Stimulated activated CD4-positive, alpha-beta T cell treated with anti-CD3 and anti-CD28 coated beads, Interleukin-12 subunit alpha, Interleukin-12 subunit beta, amount 100 ng/mL, for 4 hours (primary cell): ENCODE measurements around the gene HEXIM1.

ENCODE experiments used
- DNase-seq: peaks from one replicate; pipeline ENCODE4 v3.0.0-alpha.2; 2020

The HEXIM1 gene, protein sequence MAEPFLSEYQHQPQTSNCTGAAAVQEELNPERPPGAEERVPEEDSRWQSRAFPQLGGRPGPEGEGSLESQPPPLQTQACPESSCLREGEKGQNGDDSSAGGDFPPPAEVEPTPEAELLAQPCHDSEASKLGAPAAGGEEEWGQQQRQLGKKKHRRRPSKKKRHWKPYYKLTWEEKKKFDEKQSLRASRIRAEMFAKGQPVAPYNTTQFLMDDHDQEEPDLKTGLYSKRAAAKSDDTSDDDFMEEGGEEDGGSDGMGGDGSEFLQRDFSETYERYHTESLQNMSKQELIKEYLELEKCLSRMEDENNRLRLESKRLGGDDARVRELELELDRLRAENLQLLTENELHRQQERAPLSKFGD

DNA sequence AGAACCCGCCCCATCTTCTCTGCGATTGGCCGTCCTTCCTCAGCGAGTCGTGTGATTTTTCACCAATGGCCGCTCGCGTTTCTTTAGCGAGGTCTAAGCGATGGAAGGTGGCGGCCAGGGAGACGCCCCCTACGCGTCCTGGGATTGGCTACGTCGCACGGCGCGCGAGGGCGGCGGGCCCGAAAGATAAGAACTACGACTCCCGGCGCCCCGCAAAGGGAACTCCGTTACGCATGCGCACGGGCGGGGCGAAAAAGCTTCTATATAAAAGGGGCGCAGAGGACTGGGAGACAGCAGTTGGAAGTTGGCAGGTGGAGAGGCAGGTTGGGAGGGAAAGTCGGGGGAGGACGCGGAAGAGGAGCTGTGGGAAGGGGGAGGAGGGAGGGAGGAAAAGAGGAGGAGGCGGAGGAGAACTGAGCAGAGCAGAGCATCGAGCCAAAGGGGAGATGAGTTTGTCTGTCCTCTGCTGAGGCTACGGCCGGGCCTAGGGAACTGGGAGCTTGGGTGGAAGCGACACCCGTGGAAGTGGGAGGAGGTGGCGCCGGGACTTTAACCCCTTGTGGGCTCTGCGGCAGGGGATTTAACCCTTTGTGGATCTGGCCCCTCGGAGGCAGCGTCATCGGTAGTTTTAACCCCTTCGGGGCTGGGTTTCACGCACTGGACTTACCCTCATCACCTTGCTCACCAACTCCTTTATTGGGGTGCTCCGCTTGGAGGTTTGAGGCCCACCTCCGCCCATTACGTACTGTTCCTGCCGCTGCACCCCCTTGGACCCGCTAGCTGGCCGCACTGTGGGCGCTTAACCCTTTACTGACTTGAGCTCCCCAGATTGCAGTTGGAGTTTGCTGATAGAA lies at the start of gene HEXIM1:
Gene HEXIM1 (plus strand): TSS at position 293 of the 854 bp plus-strand sequence. CDS start 716 bp downstream, outside the sequence.
- peak; percentile 97 for DNase-seq

DNA sequence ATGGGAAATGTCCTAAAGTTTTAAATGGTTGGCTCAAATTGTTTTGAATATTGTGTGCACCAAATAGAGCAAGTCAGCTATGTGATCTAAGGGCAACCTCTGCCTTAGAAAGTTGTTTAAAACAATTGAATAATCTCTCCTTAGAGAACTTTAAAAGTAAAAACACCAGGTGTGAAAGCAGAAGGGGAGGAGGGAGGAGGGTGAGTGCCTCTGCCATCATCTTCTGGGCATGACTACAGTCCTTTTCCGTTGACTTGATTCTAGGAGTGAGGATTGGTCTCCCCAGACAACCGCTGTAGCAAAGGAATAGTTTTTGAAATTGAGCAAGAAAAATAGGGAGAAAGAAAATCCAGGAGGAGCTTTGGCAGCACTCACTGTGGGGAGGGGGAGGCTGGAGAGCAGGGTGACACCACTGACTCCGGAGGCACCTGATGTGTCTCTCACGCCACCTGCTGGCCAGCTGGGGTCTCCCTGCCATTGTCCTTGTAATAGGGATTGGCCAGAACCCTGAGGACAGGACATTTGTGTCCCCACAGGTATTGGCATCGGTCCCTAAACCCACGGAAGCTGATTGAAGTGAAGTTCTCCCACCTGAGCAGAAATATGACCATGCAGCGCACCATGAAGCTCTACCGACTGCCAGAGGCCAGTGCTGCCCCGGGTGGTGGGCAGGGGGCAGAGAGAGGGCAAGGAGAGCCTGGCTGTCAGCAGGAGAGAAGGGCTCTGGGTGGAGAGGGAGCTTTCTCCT lies 49.2 kb upstream of the HEXIM1 start:
- peak; percentile 71 for DNase-seq

DNA sequence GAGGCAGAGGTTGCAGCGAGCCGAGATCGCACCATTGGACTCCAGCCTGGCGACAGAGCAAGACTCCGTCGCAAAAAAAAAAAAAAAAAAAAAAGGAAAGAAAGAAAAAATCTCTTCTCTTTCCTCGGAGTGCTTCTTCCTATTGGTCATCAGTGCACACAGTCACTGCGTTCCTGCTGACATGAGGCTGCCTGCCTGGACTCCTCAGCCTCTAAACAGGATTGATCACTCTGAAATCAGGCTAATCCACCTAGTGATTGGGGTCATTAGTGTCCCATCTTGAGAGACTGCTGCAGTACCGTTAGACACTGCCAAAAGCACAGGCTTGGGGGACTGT lies 46.8 kb upstream of the HEXIM1 start:
- DNase-seq, result no peak

DNA sequence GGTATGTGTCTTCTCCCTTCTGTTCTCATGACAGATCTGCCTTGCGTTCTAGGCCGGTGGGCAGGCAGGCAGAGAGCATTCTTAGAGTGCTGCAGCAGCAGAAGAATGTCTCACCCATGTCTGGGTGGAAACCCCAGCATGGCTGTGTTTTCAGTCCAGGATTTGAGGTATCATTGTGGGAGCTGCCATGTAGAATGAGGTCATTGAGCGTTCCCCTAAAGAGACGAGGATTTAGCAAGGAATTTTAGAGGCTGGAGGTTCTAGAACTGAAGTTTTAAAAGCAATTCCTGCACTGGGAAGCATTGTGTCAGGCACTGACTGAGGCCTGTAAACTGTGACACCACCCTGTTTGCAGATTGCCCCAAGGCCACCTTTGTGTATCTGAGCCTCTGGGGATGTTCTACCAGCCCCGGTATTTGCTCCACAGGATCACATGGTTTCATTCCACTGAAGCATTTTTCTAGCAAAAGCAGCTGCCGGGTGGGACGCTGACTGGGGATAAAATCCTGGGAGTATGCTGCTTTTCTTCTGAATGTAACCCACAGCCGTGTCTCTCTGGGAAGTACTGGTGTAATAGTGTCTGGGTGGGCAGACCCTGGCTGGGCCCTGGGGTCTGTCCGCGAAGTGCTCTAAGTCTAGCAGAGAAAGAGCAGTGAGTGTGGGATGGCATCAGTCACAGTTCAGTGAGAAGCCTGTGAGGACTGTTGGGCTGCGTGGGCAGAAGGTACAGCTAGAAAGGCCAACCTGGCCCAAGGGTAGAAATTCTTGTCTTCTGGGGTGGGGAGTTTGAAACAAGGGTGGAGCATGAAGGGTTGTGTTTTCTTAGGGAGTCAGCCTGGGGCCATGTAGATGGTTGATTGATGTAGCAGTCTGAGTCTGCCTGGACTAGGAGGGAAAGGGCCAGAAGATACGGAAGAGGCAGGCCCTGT lies 46.1 kb upstream of the HEXIM1 start:
- no peak for DNase-seq

DNA sequence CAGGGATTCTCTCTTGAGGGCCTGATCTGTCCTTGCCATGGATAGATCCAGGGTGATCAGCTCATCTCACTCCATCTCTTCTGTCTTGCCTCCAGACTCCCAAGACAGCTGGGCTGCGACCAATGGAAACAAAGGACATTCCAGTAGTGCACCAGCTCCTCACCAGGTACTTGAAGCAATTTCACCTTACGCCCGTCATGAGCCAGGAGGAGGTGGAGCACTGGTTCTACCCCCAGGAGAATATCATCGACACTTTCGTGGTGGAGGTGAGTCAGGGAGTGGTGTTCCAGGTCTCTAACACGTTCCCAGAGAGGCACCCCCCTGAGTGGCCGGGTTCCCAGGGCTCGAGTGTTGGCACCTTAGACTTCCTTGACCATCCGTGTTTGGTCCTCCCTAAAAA lies 45.4 kb upstream of the HEXIM1 start:
- no peak for DNase-seq

DNA sequence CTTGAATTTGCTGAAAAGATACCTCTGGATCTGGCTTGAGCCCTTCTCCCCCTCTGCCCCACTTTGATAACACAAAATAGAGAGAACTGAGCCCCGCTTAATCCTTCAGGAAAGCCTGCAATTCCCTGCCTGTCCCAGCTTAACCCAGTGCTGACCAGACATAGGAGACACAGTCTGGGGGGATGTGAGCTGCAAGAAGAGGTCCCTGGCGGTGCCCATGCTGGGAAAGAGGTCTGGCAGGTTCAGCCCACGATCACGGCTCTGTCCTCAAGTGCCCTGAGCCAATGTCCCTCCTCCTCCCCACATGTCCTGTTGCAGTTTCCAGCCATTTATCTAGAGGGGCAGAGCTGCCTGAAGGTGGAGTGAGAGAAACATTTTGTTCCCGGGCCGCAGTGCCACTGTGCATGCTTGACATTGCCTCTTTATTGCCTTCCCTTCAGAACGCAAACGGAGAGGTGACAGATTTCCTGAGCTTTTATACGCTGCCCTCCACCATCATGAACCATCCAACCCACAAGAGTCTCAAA lies 44.9 kb upstream of the HEXIM1 start:
- no peak for DNase-seq

DNA sequence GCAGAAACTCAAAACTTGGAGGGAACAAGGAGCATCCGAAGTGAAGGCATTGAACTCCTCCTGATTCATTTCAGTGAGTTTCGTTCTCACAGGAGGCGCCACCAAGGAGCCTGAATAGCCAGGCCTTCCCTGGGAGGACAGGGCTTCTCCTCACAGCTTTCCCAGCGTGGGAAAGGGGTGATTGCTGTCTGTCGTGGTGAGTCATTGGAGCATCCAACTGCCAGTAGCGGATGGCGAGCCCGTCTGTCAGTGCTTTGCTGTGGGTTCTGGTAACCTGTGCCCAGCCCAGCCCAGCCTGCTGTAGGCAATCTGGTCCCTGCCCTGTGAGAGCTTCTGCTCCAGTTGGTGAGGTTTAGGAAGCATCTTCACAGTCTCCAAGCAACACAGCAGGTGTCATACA lies 44.2 kb upstream of the HEXIM1 start:
- DNase-seq, result no peak

DNA sequence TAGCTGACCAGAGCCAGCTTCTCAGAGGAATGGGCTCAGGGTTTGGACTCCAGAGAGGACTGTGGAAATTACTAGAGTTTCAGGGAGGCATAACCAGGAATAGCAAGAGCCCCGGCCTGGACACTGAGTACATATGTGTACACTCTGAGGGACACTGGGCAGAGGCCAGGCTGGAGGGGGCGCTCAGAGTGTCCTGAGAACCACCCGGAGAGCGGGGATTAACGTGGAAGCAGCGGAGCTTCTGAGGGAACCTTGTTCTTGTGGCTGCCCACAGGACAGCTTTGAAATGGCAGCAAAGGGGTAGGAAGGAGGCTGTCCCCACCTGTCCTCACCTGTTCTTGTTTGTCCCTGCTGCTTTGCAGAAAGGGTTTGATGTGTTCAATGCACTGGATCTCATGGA lies 43.8 kb upstream of the HEXIM1 start:
- DNase-seq, result no peak

DNA sequence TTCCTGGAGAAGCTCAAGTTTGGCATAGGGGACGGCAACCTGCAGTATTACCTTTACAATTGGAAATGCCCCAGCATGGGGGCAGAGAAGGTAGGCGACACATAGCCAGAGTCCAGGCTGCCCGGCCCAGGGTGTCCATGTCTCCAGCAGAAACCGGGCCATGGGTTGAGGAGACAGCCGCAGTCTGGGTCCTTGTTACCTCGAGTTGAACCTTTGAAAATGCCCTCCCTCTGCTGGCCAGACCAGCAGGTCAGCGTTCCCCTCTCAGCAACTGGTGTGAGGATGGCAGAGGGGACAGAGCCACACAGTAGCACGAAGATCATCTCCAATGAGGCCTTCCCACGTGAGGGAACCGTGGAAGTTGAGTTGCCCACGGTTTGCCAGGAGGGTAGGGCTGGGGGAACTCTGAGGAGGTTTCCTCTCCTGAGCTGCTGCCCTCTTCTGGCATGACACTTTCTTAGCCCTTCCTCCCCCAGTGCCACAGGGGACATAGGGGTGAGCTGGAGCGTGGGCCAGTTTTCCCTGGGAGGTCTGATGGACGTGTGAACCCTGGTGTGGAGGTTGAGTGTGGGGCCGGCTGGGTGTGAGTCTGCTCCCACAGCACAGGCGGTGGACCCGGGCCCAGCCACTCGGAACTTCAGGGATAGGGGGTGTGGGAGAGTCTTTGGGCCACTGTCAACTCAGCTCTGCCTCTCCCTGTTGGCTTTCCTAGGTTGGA lies 43.2 kb upstream of the HEXIM1 start:
- DNase-seq, result no peak

DNA sequence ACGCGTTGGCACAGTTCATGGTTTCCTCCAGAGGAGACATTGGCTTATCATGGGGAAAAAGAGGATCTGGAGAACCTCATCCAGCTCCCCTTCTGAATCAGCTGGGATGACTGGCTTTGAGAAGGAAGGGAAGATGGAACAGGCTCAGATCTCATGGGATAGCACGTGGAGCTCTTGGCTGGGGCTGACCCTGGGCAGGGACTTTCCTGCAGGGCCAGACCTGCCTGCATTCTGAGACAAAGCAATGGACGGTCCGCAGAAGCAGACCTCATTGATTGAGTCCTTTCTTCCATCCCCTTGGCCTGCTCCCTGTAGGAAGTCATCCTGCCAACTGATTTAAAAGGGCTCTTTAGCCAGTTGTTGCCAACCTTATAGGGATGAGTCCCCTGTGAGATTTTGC lies 42.2 kb upstream of the HEXIM1 start:
- DNase-seq, result no peak

DNA sequence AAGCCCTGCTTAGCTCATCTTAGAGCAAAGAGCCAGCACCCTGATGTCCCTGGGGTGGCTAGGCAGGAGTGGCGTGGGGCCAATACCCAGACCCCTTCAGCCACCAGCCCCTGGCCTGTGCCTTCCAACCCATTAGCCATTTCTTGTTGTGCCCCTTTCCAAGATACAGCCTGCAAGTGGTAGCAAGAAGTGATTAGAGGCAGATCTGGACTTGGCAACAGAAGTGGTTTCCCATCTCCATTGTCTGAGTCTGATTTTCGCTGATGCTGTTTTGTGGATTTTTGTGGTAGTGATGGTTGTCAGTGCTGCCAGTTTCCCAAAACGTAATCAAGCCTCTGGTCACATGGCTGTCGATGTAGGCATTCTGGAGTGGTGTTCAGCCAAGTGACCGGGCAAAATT lies 41.7 kb upstream of the HEXIM1 start:
- DNase-seq, result no peak

DNA sequence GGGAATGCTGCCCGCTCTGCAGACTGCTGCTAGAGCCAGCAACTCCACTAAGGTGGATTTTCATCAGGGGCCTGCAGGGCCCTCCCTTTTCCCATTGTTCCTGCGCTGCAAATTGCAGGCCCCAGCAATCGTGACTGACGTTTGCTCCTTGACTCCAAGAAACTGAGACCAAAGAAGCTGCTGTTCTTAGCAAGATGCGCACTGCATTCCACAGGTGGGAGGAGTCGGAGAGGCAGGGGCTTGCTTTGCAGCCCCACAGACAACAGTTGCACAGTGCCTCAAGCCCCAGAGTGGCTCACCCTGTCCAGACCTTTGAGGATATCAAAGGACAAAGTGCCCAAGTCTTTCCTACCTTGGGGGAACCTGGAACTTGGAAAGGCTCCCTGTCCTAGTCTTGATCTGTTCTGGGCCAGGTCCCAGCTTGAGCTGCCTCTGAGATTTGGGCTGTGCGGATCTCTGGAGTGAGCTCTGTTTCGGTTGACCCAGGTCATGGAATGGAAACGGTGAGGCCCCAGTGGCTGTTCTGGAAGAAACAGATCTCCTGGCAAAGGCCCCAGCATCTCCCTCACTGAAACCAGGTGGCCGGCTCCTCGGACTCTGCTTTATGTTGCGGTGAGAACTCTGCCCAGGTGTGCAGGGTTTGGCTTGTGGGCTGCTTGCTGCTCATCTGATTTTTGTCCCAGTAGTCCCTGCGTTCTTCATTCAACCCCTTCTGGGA lies 40.8 kb upstream of the HEXIM1 start:
- no peak for DNase-seq

DNA sequence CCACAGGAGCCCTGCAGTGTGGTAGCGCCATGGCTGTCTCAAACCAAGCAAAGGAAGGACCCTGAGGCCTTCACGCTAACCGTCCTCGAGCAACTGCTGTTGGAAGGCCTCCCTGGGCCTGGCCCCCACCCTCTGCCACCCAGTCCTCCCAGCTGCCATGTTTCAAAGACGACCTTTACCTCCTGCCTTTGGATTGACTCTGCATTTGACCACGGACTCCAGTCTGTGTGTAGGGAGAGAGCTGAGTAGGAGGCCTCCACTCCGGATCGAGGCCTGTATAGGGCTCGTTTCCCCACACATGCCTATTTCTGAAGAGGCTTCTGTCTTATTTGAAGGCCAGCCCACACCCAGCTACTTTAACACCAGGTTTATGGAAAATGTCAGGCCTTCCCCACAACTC lies 40.2 kb upstream of the HEXIM1 start:
- DNase-seq, result no peak

DNA sequence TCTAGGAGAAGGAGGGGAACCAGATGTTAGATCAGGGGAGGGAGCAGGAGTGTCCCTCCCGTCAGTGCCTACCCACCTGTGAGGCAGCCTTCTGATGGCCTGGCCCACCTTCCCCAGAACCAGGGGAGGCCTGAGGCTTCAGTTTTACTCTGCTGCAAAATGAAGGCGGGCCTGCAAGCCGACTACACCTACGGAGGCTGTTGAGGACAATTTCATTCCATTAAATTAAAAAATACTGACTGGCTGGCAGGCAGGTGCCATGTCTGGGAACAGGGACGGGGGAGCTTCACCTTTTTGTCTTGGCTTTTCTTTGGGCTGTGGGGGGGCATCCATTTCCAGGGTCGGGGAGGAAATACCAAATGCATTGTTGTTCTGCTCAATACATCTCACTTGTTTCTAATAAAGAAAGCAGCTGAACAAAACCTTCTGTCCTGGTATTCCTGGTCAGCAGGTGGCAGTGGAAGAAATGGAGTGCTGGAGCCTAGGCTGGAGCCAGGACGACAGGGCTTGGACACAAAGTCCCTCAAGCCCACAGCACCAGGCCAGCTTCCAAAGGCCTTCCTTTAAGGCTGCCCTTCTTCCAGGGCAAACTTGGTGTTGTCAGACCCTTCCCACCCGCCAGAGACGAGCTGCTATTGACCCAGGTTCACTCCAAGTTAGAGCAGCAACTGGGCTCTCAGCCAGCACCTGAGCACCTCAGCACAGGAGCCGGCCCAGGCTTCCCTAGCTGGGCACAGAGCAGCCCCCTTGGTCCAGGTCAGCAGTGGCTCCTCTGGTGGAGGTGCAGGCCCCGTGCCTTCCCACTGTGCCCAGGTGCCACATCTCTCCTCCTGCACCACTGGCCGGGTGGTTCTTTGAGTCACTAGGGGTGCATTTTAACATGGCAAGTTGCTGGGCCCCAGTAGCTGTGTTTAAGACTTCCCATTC lies 39.4 kb upstream of the HEXIM1 start:
- DNase-seq, result no peak

DNA sequence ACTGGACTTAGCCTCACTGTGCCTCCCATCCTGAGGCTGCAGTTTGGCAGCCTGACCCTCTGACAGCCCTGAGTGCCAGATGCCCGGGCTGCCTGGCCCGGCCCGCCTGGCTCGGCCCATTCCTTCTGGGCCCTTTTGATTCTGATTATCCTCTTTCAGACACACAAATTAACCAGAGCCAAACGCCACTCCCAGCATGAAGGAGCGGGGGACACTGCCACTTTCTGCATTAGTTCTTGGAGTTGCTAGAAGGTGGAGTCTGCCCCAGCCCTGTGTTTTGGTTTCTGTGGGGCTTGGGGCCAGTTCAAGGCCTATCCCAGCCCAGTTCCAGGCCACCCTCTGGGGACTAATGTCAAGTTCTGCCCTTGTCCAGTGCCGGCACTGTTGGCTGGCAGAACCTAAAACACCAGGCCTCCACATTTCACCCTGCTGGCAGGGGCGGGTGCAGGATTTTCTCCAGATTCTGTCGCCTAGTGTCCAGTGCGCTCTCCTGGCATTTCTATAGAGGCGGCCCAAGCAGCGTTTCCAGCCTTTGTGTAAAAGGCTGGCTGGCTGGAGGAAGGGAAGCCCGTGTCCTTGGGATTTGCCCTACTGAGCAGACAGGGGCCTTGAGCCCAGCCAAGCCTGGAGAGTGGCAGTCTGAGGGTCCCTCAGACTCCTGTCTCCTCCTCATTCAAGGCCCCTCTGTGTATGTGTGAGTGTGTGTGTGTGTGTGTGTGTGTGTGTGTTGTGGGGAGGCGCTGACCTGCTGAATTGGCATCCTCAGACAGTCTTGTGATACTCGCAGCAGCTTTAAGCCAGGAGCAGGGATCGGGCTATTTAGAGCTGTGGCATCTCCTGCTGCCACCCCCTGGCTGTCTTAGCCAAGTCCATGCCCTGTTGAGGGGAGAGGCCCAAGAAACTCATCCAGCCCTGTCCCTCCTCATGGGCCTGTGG lies 37.3 kb upstream of the HEXIM1 start:
- DNase-seq, result no peak

DNA sequence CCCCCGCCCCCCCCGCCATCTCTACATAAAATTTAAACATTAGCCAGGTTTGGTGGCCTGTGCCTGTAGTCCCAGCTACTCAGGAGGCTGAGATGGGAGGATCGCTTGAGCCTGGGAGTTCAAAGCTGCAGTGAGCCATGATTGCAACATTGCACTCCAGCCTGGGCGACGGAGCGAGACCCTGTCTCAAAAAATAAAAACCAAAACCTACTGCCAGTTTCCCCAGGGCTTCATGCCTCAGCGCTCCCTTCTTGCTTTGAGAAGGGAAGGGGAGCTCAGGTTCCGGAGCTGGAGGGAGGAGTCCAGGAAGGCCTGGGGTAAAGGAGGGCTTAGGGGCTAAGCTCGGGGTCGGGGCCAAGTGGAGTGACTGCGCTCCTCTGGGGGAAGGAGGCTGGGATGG lies 36.4 kb upstream of the HEXIM1 start:
- DNase-seq, result no peak

DNA sequence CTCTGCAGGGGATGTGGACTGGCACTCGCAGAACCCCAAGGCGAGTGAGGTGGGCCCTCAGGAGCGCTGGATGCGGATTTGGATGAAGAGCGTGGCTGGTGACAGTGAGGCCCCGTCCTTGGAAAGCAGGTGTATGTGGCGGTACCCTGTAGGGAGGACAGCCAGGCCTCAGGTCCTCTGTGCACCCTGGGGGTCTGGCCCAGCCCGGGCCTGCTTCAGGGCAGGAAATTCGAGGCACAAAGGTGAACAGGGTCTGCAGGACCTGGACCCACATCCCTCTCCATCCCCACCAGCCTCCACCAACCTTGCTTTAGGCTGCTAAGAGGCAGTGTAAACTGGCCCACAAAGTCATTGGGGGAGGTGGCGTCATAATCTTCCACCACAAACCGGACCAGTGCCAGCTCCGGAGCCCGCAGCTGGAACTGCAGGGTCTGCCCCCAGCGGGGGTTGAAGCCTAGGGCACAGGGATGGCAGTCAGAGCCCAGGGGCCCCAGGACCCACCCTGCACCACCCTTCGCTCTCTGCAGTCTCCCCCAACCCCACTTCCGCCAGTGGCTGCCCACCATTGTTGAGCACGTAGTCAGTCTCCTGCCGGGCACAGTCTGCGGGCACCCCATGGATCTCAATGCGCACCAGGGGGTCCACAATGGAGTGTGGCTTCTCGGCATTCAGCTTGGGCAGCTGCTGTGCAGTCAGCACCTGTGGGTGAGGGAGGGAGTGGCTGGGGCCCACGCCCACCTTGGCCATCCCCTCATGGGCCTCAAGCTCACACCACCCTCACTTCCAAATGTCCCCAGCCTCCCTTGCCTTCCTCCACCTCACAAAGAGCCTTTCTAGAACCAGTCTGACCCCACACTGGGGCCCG lies 35.5 kb upstream of the HEXIM1 start:
- no peak for DNase-seq

DNA sequence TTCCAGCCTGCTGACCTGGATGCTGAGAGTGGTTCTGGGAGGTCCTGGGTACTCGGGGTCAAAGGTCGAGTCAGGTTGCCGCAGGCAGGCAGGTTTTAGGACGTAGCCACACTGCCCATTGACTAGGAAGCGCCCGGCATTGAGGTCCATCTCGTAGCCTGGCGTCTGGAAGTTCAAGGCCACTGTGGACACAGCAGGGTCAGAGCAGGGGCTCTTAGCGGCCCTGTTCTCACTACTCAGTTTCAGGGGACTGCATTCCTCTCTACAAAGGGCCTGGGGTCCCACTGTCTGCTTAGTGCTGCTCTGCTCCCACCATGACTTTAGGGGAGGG lies 34.9 kb upstream of the HEXIM1 start:
- no peak for DNase-seq
